NCI-H2196 (cell line): Measurements from ENCODE around the gene RPTOR.

Experiments
- DNase-seq: peaks from one replicate; lab custom pipeline; 2025; ENCODE audit not compliant: unreplicated experiment; lab: John Stamatoyannopoulos, UW

Gene RPTOR

DNA sequence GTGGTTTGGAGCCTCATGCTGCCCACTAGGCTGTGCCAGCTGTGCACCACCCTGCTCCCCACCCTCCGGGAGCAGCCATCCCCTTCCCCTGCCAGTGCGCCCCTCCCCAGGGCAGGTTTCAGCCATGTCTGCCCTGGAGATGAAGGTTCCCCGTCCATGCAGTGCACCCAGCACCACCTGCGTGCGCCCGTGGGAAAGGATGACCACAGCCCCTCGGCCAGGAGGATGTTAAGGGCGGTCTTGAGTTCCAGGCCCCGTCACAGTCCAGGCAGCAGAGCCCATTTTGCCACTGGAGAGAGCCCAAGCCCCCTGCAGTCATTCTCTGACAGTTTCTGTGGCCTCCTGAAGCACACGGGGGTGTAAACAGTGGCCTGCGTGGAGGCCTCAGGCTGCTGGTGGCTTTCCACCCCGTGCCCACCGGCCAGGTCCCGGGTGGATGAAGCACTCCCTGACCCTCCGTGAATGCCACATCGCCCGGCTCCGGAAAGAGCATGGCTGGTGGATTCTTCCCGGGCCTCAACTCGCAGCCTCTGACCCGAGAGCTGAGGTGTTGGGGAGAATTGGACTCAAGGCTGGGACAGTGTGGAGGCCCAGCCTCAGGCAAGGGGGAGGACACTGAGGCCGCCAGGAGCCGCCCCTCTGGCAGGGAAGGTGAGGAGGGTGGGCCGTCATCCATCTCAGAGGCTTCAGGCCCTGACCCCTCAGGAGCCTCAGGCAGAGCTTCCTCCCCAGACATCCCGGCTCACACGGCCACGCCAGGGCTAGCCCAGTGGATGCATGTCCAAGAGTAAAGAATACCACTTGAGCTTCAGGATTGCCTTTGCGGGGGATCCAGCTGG lies 377.3 kb downstream of the RPTOR start:
- no peak for DNase-seq

DNA sequence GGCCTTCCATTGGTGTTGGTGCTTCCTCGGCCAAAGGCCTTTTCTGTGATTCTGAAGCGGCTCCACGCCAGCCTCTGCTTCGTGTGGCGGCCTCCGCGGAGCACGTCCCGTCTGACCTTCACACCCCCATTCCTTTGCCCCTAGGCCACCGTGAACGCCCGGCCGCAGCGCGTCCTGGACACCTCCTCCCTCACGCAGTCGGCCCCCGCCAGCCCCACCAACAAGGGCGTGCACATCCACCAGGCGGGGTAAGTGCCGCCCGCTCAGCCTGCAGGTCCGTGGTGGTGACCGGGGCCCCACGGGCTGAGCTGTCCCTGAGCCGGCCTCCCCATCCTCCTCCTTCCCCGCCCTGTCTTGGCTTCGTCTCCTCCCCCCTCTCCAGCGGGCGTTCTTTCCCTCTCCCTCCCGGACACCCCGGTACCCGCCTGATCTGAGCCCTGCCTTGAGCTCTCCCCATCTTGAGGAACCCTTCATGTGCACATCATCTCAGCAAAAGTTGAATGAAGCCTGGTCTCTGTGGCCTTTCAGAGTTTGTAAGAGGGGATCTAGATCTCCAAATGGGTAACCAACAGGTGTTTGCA lies 378.0 kb downstream of the RPTOR start:
- no peak for DNase-seq

DNA sequence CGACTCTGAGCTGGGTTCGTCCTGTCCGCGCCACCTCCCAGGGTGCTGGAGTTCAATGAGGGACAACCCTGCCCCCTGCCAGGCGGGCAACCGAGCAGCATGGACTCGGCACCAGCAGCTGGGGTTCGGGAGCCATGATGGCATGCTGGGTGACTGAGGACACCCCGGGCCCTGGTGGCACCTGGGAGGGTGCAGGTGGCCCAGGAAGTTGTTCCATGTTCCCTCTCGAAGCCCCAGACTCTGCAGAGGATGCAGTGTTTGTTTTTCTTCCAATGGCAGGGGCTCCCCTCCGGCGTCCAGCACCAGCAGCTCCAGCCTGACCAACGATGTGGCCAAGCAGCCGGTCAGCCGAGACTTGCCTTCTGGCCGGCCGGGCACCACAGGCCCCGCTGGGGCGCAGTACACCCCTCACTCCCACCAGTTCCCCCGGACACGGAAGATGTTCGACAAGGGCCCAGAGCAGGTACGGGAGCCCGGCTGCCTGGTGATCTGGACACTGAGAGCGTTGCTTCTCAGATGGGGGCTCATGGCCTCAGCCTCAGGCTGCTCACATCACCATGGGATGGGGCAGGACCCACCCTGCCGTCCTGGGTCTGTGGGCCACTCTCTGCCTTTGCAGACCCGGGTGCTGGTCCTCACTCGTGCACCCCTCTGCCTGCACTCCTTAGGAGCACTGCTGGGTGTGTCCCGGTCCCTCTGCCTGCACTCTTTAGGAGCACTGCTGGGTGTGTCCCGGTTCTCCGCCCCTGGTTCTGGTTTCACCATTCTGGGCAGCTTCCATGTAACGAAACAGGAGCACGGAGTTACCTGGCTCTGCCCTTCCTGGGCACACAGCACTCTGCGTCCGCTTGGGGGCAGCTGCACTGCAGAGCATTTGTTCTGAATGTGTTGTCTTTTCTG lies 378.8 kb downstream of the RPTOR start:
- no peak for DNase-seq

- DNase-seq, result no peak
These were observed 379.6 kb downstream of the RPTOR start for GRCh38 chr17:80924111-80924806.

GRCh38 chr17:80924807-80925610 lies 380.4 kb downstream of the RPTOR start:
- no peak for DNase-seq

DNA sequence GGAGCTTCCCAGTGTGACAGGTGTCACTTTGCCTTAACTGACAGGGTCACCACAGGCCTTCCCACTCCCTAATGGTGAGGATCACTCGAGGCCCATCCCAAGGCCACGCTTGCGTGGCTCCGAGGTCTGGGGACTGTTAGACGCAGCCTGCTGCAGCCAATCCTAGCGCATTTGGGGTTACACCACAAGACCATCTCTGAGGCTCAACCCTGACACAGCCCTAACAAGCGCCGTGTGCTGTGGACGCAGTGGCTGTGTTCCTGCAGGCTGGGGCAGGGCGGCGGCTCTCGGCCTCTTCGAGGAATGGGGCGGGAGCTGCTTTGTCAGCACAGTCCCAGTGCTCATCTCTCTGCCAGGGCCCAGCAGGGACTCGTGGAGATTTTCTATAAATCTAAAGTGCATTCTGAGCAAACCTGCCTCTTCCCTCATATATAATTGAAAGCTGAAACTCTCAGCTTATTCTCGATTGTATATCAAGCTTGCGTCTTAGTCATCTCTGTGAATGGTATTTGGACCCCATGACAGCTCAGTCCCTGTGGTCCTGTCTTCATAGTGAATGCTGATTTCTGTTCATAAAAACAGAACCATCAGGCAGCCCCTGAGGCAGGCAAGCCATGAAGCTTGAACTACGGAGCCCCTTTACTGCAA lies 381.2 kb downstream of the RPTOR start:
- no peak for DNase-seq

GRCh38 chr17:80926591-80927250 lies 382.1 kb downstream of the RPTOR start:
- no peak for DNase-seq

DNA sequence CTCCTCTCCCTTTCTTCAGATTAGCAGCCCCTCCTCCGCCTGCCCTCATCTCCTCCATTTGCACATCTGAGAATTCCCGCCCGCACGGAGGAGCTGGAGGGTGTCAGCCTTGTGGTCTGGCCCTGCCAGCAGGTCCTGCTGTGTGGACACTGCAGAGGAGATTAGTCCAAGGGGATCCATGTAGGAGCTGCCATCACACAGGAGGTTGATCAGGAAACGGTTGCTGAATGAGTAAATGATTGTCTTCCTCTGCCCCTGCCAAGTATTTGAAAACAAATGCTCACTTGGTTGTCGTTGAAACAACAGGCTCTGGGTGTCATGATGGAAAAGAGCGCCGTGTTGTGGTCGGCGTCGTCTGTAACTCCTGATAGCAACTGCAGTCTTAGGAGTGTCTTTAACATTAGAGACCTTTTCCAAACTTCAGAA lies 383.2 kb downstream of the RPTOR start:
- DNase-seq, result no peak

GRCh38 chr17:80929449-80929848 lies 384.8 kb downstream of the RPTOR start:
- no peak for DNase-seq

DNA sequence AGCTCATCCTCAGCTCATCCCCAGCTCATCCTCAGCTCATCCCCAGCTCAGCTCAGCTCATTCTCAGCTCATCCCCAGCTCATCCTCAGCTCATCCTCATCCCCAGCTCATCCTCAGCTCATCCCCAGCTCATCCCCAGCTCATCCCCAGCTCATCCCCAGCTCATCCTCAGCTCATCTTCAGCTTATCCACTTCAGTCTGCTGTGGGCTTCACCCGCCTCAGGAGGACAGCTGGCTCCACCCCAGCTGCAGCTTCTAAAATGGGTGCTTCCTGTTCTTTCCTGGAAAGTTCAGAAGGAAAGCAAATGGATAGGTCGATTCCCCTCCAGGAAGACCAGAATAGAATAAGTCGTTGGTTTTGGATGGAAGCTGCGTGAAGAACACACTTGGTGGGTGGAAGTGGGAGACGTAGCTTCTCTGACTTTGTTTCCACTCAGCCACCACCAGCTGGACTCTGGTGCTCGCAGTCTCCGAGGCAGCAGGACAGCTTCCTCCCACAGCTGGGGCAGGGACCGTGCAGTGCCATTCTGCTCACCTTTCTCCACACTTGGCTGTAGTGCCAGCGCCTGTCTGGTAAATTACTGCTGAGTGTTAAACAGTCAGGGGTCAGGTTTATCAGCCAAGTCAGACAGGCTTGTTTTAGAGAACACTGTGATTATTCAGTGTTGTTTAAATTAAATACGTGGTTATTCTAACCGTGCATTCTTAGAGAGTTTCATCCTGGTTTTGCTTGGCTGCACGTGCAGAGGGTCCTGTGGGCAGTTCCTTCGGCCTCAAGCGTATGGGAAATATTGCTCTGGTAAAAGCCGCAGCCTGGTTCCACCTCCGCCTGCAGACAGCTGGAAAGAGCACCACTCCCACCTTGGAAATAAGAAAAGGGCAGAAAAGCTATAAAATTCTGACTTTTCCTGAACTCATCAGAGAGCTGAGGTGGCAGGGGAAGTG lies 386.0 kb downstream of the RPTOR start:
- DNase-seq, result no peak

- DNase-seq, result no peak
These were observed 387.0 kb downstream of the RPTOR start for GRCh38 chr17:80931421-80932265.

DNA sequence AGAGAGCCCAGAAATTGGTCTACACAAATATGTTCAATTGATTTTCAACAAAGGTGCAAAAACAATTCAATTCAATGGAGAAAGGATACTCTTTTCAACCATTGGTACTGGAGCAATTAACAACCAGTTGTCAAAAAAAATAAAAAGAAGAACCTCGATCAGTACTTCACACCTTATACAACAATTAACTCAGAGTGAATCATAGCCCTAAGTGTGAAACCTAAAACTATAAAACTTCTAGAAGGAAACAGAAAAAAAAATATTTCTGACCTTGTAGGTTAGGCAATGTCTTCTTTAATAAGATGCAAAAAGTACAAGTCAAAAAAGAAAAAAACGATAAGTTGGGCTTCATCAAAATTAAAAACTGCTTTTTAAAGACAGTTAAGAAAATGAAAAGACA lies 390.9 kb downstream of the RPTOR start:
- no peak for DNase-seq

DNA sequence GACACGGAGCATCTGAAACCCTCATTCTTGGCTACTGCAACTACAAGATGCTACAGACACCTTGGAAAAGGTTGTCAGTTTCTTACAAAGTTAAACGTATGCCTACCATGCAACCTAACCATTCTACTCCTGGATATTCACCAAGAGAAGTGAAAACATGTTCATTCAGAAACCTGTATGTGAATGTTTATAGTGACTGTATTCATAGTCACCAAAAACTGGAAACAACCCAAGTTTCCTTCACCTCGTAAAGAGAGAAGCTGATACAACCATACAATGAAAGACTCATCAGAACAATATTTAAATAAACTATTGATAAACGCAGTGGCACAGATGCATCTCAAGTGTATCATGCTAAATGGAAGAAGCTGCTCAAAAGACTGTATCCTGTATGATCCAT lies 391.6 kb downstream of the RPTOR start:
- no peak for DNase-seq

DNA sequence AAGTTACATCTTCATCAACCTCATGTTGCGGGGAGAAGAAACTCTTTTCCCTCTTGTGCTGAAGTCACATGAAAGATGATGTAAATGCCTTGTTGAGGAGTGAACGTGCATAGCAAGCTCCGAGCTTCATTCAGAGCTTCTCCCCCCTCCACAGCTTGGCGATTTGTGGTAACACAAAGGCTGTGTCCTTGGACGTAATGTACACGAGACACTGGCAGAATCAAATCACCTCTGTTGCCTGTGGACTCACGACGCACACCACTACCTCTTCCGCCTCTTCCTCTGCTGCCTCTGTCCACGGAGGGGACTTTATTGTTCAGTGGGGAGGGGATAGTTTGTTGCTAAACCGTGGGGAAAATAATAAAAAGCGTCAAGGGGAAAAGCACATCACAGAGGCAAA lies 392.1 kb downstream of the RPTOR start:
- no peak for DNase-seq

GRCh38 chr17:80937462-80938381 lies 393.1 kb downstream of the RPTOR start:
- no peak for DNase-seq

GRCh38 chr17:80938556-80938955 lies 393.9 kb downstream of the RPTOR start:
- DNase-seq, result no peak
